K562 (cell line): ENCODE data around the gene EMC8. TPM values are rescaled to one million over a fixed set of nuclear protein-coding genes. Genes with fewer than 3 reads are reported as not detected.

Source experiments
- ATAC-seq: fragments of 200-7000 bp; cut with Tn5 transposase; 3 replicates; pipeline ENCODE4 v1.9.1; 2020; ENCODE audit warnings: moderate library complexity
- BruUV-seq: library from RNA; stranded (reverse); fragments of 400-500 nt; replicated peaks from 2 replicates; lab custom pipeline; 2021; lab: Mats Ljungman, UMichigan
- CTCF ChIA-PET: fragments of 300-600 bp; formaldehyde crosslinking; extraction: SDS; loops from one replicate; lab custom pipeline; 2021; ENCODE audit warnings: low intra/inter-chr PET ratio; lab: Yijun Ruan, JAX
- POLR2A ChIA-PET: fragments of 300-600, 350-650 bp; sonication (Branson Sonifier 250); formaldehyde crosslinking; extraction: SDS; loops from one replicate; lab custom pipeline; 2021; ENCODE audit warnings: antibody characterized with exemption, inconsistent platforms; lab: Yijun Ruan, JAX
- DNase-seq, 4 experiments: peaks; one replicate each; pipeline versions ENCODE4 v3.0.0 to v3.0.0-alpha.2; 2011 to 2018; ENCODE audit warnings: low spot score in 3 of 4, mixed read lengths in 3 of 4; ENCODE audit errors: extremely low read depth in 1 of 4
- FAIRE-seq: peaks from 2 replicates; lab custom pipeline; 2011; peaks lifted over from hg19 to GRCh38; lab: Jason Lieb, UNC
- H2AFZ ChIP-seq: 2 replicates; pipeline ENCODE4 v1.6.0; 2011; ENCODE audit warnings: low read depth, low read length, control low read depth, inconsistent platforms
- H3K27ac ChIP-seq: fragments of 200-600 bp; 3 replicates; pipeline ENCODE4 v1.8.0; 2011; ENCODE audit warnings: low read depth, mild to moderate bottlenecking, control low read depth, inconsistent platforms, low read length, moderate library complexity, mixed read lengths; ENCODE audit errors: extremely low read depth
- H3K27me3 ChIP-seq, 2 experiments: fragments of 300-600 bp in 1 of 2; 2 replicates in 1 of 2; 3 replicates in 1 of 2; pipeline versions ENCODE4 v1.6.0 to v1.8.0; 2011; ENCODE audit warnings: inconsistent platforms in 2 of 2, low read length in 2 of 2, mild to moderate bottlenecking in 1 of 2, mixed read lengths in 1 of 2, moderate library complexity in 1 of 2; ENCODE audit not compliant: control insufficient read depth in 2 of 2, insufficient read depth in 2 of 2
- H3K36me3 ChIP-seq: fragments of 300-600 bp; 3 replicates; pipeline ENCODE4 v1.8.0; 2011; ENCODE audit warnings: mild to moderate bottlenecking, low read length, inconsistent platforms; ENCODE audit not compliant: control insufficient read depth, insufficient read depth
- H3K4me1 ChIP-seq, 2 experiments: fragments of 200-600 bp in 1 of 2; replicated peaks in 1 of 2; 2 replicates in 1 of 2; 3 replicates in 1 of 2; pipeline versions ENCODE4 v1.5.1 to v1.8.0; 2011; ENCODE audit warnings: inconsistent platforms in 2 of 2, low read length in 2 of 2, mild to moderate bottlenecking in 1 of 2, mixed read lengths in 1 of 2, moderate library complexity in 1 of 2; ENCODE audit not compliant: control insufficient read depth in 2 of 2, insufficient read depth in 2 of 2
- H3K4me2 ChIP-seq: 2 replicates; pipeline ENCODE4 v1.6.1; 2011; ENCODE audit warnings: low read length, control low read depth, inconsistent platforms, mixed read lengths; ENCODE audit not compliant: insufficient read depth
- H3K4me3 ChIP-seq: fragments of 200-600 bp; sonication (generic), shearing (Covaris generic); 2 replicates; pipeline ENCODE4 v1.5.1; 2016; ENCODE audit warnings: control low read depth, inconsistent platforms
- H3K79me2 ChIP-seq: fragments of 200-600 bp; 3 replicates; pipeline ENCODE4 v1.8.0; 2011; ENCODE audit warnings: low read length, inconsistent platforms; ENCODE audit not compliant: control insufficient read depth, insufficient read depth
- H3K9ac ChIP-seq, 2 experiments: 2 replicates each; pipeline versions ENCODE4 v1.6.0 to v1.6.1; 2011; ENCODE audit warnings: low read depth in 2 of 2, low read length in 2 of 2, control low read depth in 1 of 2, inconsistent platforms in 1 of 2, mild to moderate bottlenecking in 1 of 2, mixed read lengths in 1 of 2; ENCODE audit not compliant: insufficient read depth in 1 of 2
- H3K9me1 ChIP-seq: one replicate; pipeline ENCODE4 v1.6.0; 2011; ENCODE audit warnings: inconsistent platforms, mild to moderate bottlenecking, low read length, moderate library complexity; ENCODE audit not compliant: control insufficient read depth, insufficient read depth
- H3K9me3 ChIP-seq: replicated peaks from 2 replicates; pipeline ENCODE4 v1.5.1; 2011; ENCODE audit warnings: low read depth, low read length, inconsistent platforms; ENCODE audit not compliant: control insufficient read depth, insufficient read depth
- H4K20me1 ChIP-seq: replicated peaks from 2 replicates; pipeline ENCODE4 v1.6.1; 2011; ENCODE audit warnings: low read length, inconsistent platforms, mixed read lengths; ENCODE audit not compliant: control insufficient read depth, insufficient read depth
- CC2D1A ChIP-seq: fragments of 450-650 bp; IDR thresholded peaks from 2 replicates; pipeline ENCODE4 v1.6.1; 2017; ENCODE audit warnings: mild to moderate bottlenecking
- ELF4 ChIP-seq: fragments of 450-650 bp; formaldehyde crosslinking; IDR thresholded peaks from 2 replicates; pipeline ENCODE4 v1.4.0; 2022; ENCODE audit warnings: missing genetic modification characterization
- ELK1 ChIP-seq: sonication (generic); formaldehyde crosslinking; IDR thresholded peaks from 2 replicates; pipeline ENCODE4 v1.8.1; 2022; ENCODE audit warnings: missing genetic modification reagents
- POLR2A ChIP-seq: fragments of 450-650 bp; conservative IDR thresholded peaks from 2 replicates; pipeline ENCODE4 v1.6.1; 2016
- RBM25 ChIP-seq: fragments of 200-400 bp; formaldehyde crosslinking; IDR thresholded peaks from 2 replicates; pipeline ENCODE4 v1.6.1; 2018; ENCODE audit warnings: low read length, low read depth, moderate library complexity; ENCODE audit not compliant: severe bottlenecking
- SP1 ChIP-seq: sonication (generic); formaldehyde crosslinking; IDR thresholded peaks from 2 replicates; pipeline ENCODE4 v1.8.1; 2022; ENCODE audit warnings: mild to moderate bottlenecking, missing genetic modification reagents
- SPI1 ChIP-seq: IDR thresholded peaks from 2 replicates; pipeline ENCODE4 v1.6.1; 2011; ENCODE audit warnings: low read depth, low read length, control low read depth, borderline replicate concordance
- ZBTB34 ChIP-seq: fragments of 250-450 bp; sonication (Bioruptor Pico); IDR thresholded peaks from 2 replicates; pipeline ENCODE4 v1.8.0; 2021; ENCODE audit warnings: mild to moderate bottlenecking, moderate library complexity
- ZNF12 ChIP-seq: sonication (generic); formaldehyde crosslinking; IDR thresholded peaks from 2 replicates; pipeline ENCODE4 v1.4.0; 2020; ENCODE audit warnings: mild to moderate bottlenecking, missing genetic modification reagents
- ZNF121 ChIP-seq: sonication (generic); formaldehyde crosslinking; conservative IDR thresholded peaks from 2 replicates; pipeline ENCODE4 v1.8.0; 2022; ENCODE audit warnings: missing genetic modification reagents
- ZNF277 ChIP-seq: fragments of 250-450 bp; sonication (Bioruptor Pico); IDR thresholded peaks from 2 replicates; pipeline ENCODE4 v1.8.0; 2022; ENCODE audit warnings: inconsistent platforms, mild to moderate bottlenecking, moderate library complexity, borderline replicate concordance
- ZNF785 ChIP-seq: fragments of 250-450 bp; sonication (Bioruptor Pico); IDR thresholded peaks from 2 replicates; pipeline ENCODE4 v1.4.0; 2020; ENCODE audit warnings: mild to moderate bottlenecking
- WGBS: fragments of 100-300 bp; shearing (Covaris generic); methylation state at CpG from one replicate; pipeline ENCODE4 v1.1.6; 2016; ENCODE audit warnings: low coverage, mixed read lengths; ENCODE audit not compliant: insufficient coverage; ENCODE audit errors: missing lambda C conversion rate; 5-methylcytosine and 5-hydroxymethylcytosine counted together
- in situ Hi-C: fragments of 300-500 bp; cut with MboI; formaldehyde crosslinking; loops from 4 replicates; pipeline ENCODE4 v1.15.0; 2018; ENCODE audit warnings: inconsistent platforms, mixed read lengths
- intact Hi-C: fragments of 100-400 bp; cut with micrococcal nuclease; formaldehyde crosslinking; loops from 2 replicates; pipeline ENCODE4 v1.14.2; 2022
- polyA plus RNA-seq, 8 experiments: library from polyadenylated mRNA; depleted of rRNA in 4 of 8; stranded (reverse) in 5 of 8; unstranded in 3 of 8; fragments of >200 nt; fragmentation: Nextera tagmentation in 2 of 8; fragmentation: Illumina TruSeq in 1 of 8; extraction: Ambion mirVana in 2 of 8; extraction: Trizol in 1 of 8; gene quantifications; 2 replicates each; pipeline versions ENCODE4 v1.2.1 to v1.2.3, GENCODE V29; 2011 to 2014; ENCODE audit warnings: inconsistent platforms in 1 of 8, missing spikeins in 1 of 8
- total RNA-seq, 7 experiments: library from RNA; depleted of rRNA in 6 of 7; stranded (reverse); fragments of >200 nt in 6 of 7; fragmentation: Illumina TruSeq in 2 of 7; extraction: Trizol in 2 of 7; gene quantifications; 2 replicates each; pipeline versions ENCODE4 v1.2.1 to v1.2.3, GENCODE V29; 2011 to 2021; ENCODE audit warnings: low replicate concordance in 1 of 7

The EMC8 gene
- total and polyA plus RNA-seq, 9 of the 15 experiments (the other 6 are each of a cell fraction or from before 2014, with no cell fraction given), result 11.4 to 81.8 (median 48.6) TPM

GRCh38 chr16:85759136-85759535, 40.2 kb downstream of the EMC8 start:
- Histone ChIP-seq H3K9me3 (no peaks in the 10 kb centered on the region), H3K9me1 (peaks cover 2% of the 10 kb centered on the region), H3K27me3 (peaks cover 54 to 89% of the 10 kb centered on the region in 2 experiments), H4K20me1 (peaks cover 8% of the 10 kb centered on the region; the same call in 1 of the 2 replicates), H3K36me3 (no peaks in the 10 kb centered on the region), H3K9ac (no peak overlapping the region), H2AFZ (no peak overlapping the region), H3K27ac (no peak overlapping the region), H3K79me2 (no peaks in the 10 kb centered on the region), H3K4me2 (no peak overlapping the region), H3K4me1 (peaks cover 0 to 14% of the 10 kb centered on the region in 2 experiments; a peak in 1 of 5 replicates), H3K4me3 (no peak overlapping the region)
- in situ Hi-C loops (no loop called here), intact Hi-C loops (no loop called here)
- POLR2A ChIA-PET, result interaction anchor here (0.6 kb wide), 1 partner anchor 39 kb away, joined by 3 read pairs; no protein-coding TSS in a partner anchor
- DNase-seq, result no peak
- no peak for FAIRE-seq
- no TSS peak for BruUV-seq
- CTCF ChIA-PET, result no interaction called here
- 3% methylated on average over 16 of the region's 16 CpGs for WGBS
- ATAC-seq, result no peak
- TF ChIP-seq SPI1, result peak; percentile 4; the same call in 1 of the 2 replicates
- peak; percentile 93 for TF ChIP-seq ZNF12 (CRISPR knock-in tag)
- TF ChIP-seq RBM25, result no peak

GRCh38 chr16:85757341-85757822, 42.0 kb downstream of the EMC8 start:
- Histone ChIP-seq H3K36me3 (no peaks in the 10 kb centered on the region), H3K27me3 (peaks cover 54 to 90% of the 10 kb centered on the region in 2 experiments), H3K9me1 (peaks cover 2% of the 10 kb centered on the region), H3K9me3 (no peaks in the 10 kb centered on the region), H3K79me2 (no peaks in the 10 kb centered on the region), H3K9ac (no peak overlapping the region), H3K4me2 (no peak overlapping the region), H3K4me3 (no peak overlapping the region), H3K27ac (no peak overlapping the region), H3K4me1 (peaks cover 0 to 18% of the 10 kb centered on the region in 2 experiments; a peak in 2 of 5 replicates), H4K20me1 (peaks cover 23% of the 10 kb centered on the region), H2AFZ (no peak overlapping the region)
- intact Hi-C loops, result no loop called here
- no TSS peak for BruUV-seq
- in situ Hi-C loops, result no loop called here
- no peak for TF ChIP-seq ZNF785 (CRISPR knock-in tag)
- TF ChIP-seq ZNF121 (CRISPR knock-in tag), result peak; percentile 46
- no peak for TF ChIP-seq SP1
- no peak for TF ChIP-seq ZNF277 (CRISPR knock-in tag)
- TF ChIP-seq POLR2A, result no peak
- TF ChIP-seq ZBTB34 (CRISPR knock-in tag), result no peak
- no peak for TF ChIP-seq ELK1 (CRISPR knock-in tag)
- TF ChIP-seq CC2D1A, result no peak
- TF ChIP-seq ELF4 (CRISPR knock-in tag), result no peak
- ChIA-PET POLR2A (no interaction called here), CTCF (no interaction called here)
- ATAC-seq (no peak), FAIRE-seq (no peak), DNase-seq (no peak)
- WGBS, result 3% methylated on average over 7 of the region's 7 CpGs
